Astrocyte (in vitro differentiated cells and primary cell): ENCODE data around the gene RPS21.

Experiments used
- CTCF ChIP-seq: IDR thresholded peaks from 2 replicates; pipeline ENCODE4 v1.5.1; 2011; ENCODE audit warnings: low read depth, mild to moderate bottlenecking, inconsistent platforms, low read length, moderate library complexity; ENCODE audit not compliant: insufficient read depth
- EZH2 ChIP-seq: IDR thresholded peaks from 2 replicates; pipeline ENCODE4 v1.6.1; 2012; ENCODE audit warnings: mild to moderate bottlenecking, low read length, inconsistent platforms; ENCODE audit not compliant: insufficient read depth

DNA sequence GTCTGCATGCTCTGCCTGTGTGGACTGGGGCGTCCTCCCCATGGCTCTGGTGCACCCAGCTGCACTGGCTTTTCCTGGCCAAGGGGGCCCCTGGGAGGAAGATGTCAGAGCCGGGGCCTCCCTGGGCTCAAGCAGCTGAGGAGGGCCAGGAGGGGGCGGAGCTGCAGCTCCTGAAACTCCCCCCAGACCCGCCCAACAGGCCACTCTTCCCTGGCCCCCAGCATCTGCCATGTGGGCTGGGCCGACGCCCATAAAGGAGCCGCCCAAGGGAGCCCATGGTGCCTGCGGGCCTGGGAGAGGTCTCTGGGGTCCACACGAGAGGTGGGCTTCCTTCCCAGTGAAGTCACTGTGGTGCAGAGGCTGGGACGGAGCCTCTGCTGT is 36.4 kb downstream of the RPS21 start:
- TF ChIP-seq CTCF, result no peak
- TF ChIP-seq EZH2, result no peak
